Activated naive CD4-positive, alpha-beta T cell treated with anti-CD3 and anti-CD28 coated beads for 36 hours (primary cell): ENCODE results near the gene FNTB. TPM values are rescaled to one million over a fixed set of nuclear protein-coding genes. Genes with fewer than 3 reads are reported as not detected.
A peak's percentile ranks its signal among the peaks of the same experiment; 100 is the strongest.

Source experiments
- CTCF ChIA-PET: fragments of 350-600 bp; sonication (Branson Sonifier 250); formaldehyde crosslinking; loops from one replicate; lab custom pipeline; 2021; ENCODE audit warnings: antibody characterized with exemption; lab: Charles Lee
- DNase-seq: peaks from one replicate; pipeline ENCODE4 v3.0.0-alpha.2; 2020
- H3K27ac Mint-ChIP-seq: one replicate; pipeline ENCODE4 v1.8.0; 2021; ENCODE audit warnings: mild to moderate bottlenecking, mixed read lengths
- H3K27me3 Mint-ChIP-seq: one replicate; pipeline ENCODE4 v1.8.0; 2021; ENCODE audit warnings: low read depth, mixed read lengths
- H3K36me3 Mint-ChIP-seq: one replicate; pipeline ENCODE4 v1.8.0; 2021; ENCODE audit warnings: low read depth, mixed read lengths
- H3K4me1 Mint-ChIP-seq: one replicate; pipeline ENCODE4 v1.8.0; 2021; ENCODE audit warnings: low read depth, mixed read lengths
- H3K4me3 Mint-ChIP-seq: one replicate; pipeline ENCODE4 v1.8.0; 2021; ENCODE audit warnings: mild to moderate bottlenecking, moderate library complexity, mixed read lengths
- H3K9me3 Mint-ChIP-seq: one replicate; pipeline ENCODE4 v1.8.0; 2021; ENCODE audit warnings: mixed read lengths
- intact Hi-C: fragments of 100-400 bp; cut with micrococcal nuclease; formaldehyde crosslinking; loops from one replicate; pipeline ENCODE4 v1.15.1; 2023
- total RNA-seq, 2 experiments: library from RNA; stranded (reverse); gene quantifications; one replicate each; pipeline ENCODE4 v1.2.3, GENCODE V29; 2021

The FNTB gene
- total RNA-seq: 1 to 10 TPM; 7.9 to 10.0 TPM

GRCh38 chr14:64986648-64987437 lies at the start of gene FNTB:
Gene FNTB, plus strand, starts transcription at chr14:64986895. Its CDS starts 59 bp downstream, at chr14:64986954.
- peaks cover 28% of the 10 kb centered on the region for H3K4me1 Mint-ChIP-seq

GRCh38 chr14:64937171-64937820 lies 49.4 kb upstream of the FNTB start:
- H3K9me3 Mint-ChIP-seq: no peaks in the 10 kb centered on the region
- peaks cover 23% of the 10 kb centered on the region for H3K36me3 Mint-ChIP-seq
- DNase-seq: no peak
- no peak overlapping the region for H3K4me3 Mint-ChIP-seq
- H3K4me1 Mint-ChIP-seq: peaks cover 53% of the 10 kb centered on the region
- intact Hi-C loops: no loop called here
- CTCF ChIA-PET: interaction anchor here (0.6 to 1.1 kb wide), 4 partner anchors 22 to 57 kb away, joined by 3 to 4 read pairs (median 3); partner anchors contain the start of genes CHURC1 and SPTB
- no peaks in the 10 kb centered on the region for H3K27me3 Mint-ChIP-seq
- no peak overlapping the region for H3K27ac Mint-ChIP-seq

More at GRCh38 chr14:64986648-64987437, at the start of gene FNTB:
- peak; percentile 96 for DNase-seq
- Mint-ChIP-seq H3K27me3 (no peaks in the 10 kb centered on the region), H3K9me3 (no peaks in the 10 kb centered on the region), H3K4me3 (peak within 1 kb of the TSS; percentile 93), H3K27ac (peak within 1 kb of the TSS; percentile 96), H3K36me3 (peaks cover 7% of the 10 kb centered on the region)
- intact Hi-C loops: loop anchor here (1.0 to 10.0 kb wide), 12 partner anchors 33 to 1085 kb away; partner anchors contain the start of genes CHURC1, FUT8, HSPA2 and MAX
- CTCF ChIA-PET: interaction anchor here (0.6 to 3.6 kb wide), 11 partner anchors 8 to 461 kb away, joined by 3 to 17 read pairs (median 3); no protein-coding TSS in a partner anchor

GRCh38 chr14:64937821-64938193 lies 48.9 kb upstream of the FNTB start:
- H3K9me3 Mint-ChIP-seq: no peaks in the 10 kb centered on the region
- no peak overlapping the region for H3K27ac Mint-ChIP-seq
- no peak overlapping the region for H3K4me3 Mint-ChIP-seq
- no peaks in the 10 kb centered on the region for H3K27me3 Mint-ChIP-seq
- CTCF ChIA-PET: no interaction called here
- H3K4me1 Mint-ChIP-seq: peaks cover 55% of the 10 kb centered on the region
- DNase-seq: no peak
- intact Hi-C loops: no loop called here
- H3K36me3 Mint-ChIP-seq: peaks cover 21% of the 10 kb centered on the region

- DNase-seq: no peak
- H3K36me3 Mint-ChIP-seq: peaks cover 24% of the 10 kb centered on the region
- no peak overlapping the region for H3K27ac Mint-ChIP-seq
- no peak overlapping the region for H3K4me3 Mint-ChIP-seq
- H3K9me3 Mint-ChIP-seq: no peaks in the 10 kb centered on the region
- intact Hi-C loops: no loop called here
- no peaks in the 10 kb centered on the region for H3K27me3 Mint-ChIP-seq
- CTCF ChIA-PET: no interaction called here
- peaks cover 65% of the 10 kb centered on the region for H3K4me1 Mint-ChIP-seq
Observed at GRCh38 chr14:64938972-64939816, 47.5 kb upstream of the FNTB start.

- Mint-ChIP-seq H3K4me3 (no peak overlapping the region), H3K4me1 (peaks cover 62% of the 10 kb centered on the region), H3K36me3 (peaks cover 23% of the 10 kb centered on the region), H3K9me3 (no peaks in the 10 kb centered on the region), H3K27me3 (no peaks in the 10 kb centered on the region), H3K27ac (no peak overlapping the region)
- CTCF ChIA-PET: no interaction called here
- no peak for DNase-seq
- intact Hi-C loops: no loop called here
Observed at GRCh38 chr14:64939817-64940190, 46.9 kb upstream of the FNTB start.

- CTCF ChIA-PET: no interaction called here
- Mint-ChIP-seq H3K4me1 (peaks cover 60% of the 10 kb centered on the region), H3K27me3 (no peaks in the 10 kb centered on the region), H3K36me3 (peaks cover 24% of the 10 kb centered on the region), H3K27ac (peak overlapping the region; percentile 6), H3K9me3 (no peaks in the 10 kb centered on the region), H3K4me3 (no peak overlapping the region)
- no peak for DNase-seq
- intact Hi-C loops: no loop called here
Observed at GRCh38 chr14:64940336-64940910, 46.3 kb upstream of the FNTB start.

- Mint-ChIP-seq H3K27me3 (no peaks in the 10 kb centered on the region), H3K4me3 (no peak within 1 kb of the TSS), H3K36me3 (peaks cover 23% of the 10 kb centered on the region), H3K9me3 (no peaks in the 10 kb centered on the region), H3K4me1 (peaks cover 54% of the 10 kb centered on the region), H3K27ac (no peak within 1 kb of the TSS)
- DNase-seq: no peak
- CTCF ChIA-PET: no interaction called here
- intact Hi-C loops: no loop called here
Observed at GRCh38 chr14:64942531-64943111, 44.1 kb upstream of the FNTB start, which contains the start of gene GPX2. Gene GPX2, minus strand, starts transcription at chr14:64942745. Its CDS starts 19 bp downstream, at chr14:64942726.

- Mint-ChIP-seq H3K4me3 (no peak overlapping the region), H3K9me3 (no peaks in the 10 kb centered on the region), H3K36me3 (peaks cover 18% of the 10 kb centered on the region), H3K4me1 (peaks cover 49% of the 10 kb centered on the region), H3K27me3 (no peaks in the 10 kb centered on the region), H3K27ac (no peak overlapping the region)
- no peak for DNase-seq
- CTCF ChIA-PET: no interaction called here
- intact Hi-C loops: no loop called here
Observed at GRCh38 chr14:64943556-64943955, 43.1 kb upstream of the FNTB start.

GRCh38 chr14:64944041-64944440 lies 42.7 kb upstream of the FNTB start:
- Mint-ChIP-seq H3K4me3 (no peak overlapping the region), H3K9me3 (no peaks in the 10 kb centered on the region), H3K27ac (no peak overlapping the region), H3K27me3 (no peaks in the 10 kb centered on the region), H3K36me3 (peaks cover 16% of the 10 kb centered on the region), H3K4me1 (peaks cover 44% of the 10 kb centered on the region)
- intact Hi-C loops: no loop called here
- CTCF ChIA-PET: no interaction called here
- no peak for DNase-seq

- Mint-ChIP-seq H3K27me3 (no peaks in the 10 kb centered on the region), H3K4me3 (no peak overlapping the region), H3K4me1 (peaks cover 40% of the 10 kb centered on the region), H3K9me3 (no peaks in the 10 kb centered on the region), H3K27ac (no peak overlapping the region), H3K36me3 (peaks cover 16% of the 10 kb centered on the region)
- DNase-seq: no peak
- intact Hi-C loops: no loop called here
- CTCF ChIA-PET: no interaction called here
Observed at GRCh38 chr14:64944861-64945260, 41.8 kb upstream of the FNTB start.

GRCh38 chr14:64945431-64946178 lies 41.1 kb upstream of the FNTB start:
- DNase-seq: peak; percentile 1
- H3K9me3 Mint-ChIP-seq: no peaks in the 10 kb centered on the region
- no peaks in the 10 kb centered on the region for H3K27me3 Mint-ChIP-seq
- peaks cover 35% of the 10 kb centered on the region for H3K4me1 Mint-ChIP-seq
- intact Hi-C loops: no loop called here
- H3K36me3 Mint-ChIP-seq: peaks cover 14% of the 10 kb centered on the region
- CTCF ChIA-PET: no interaction called here
- H3K27ac Mint-ChIP-seq: no peak overlapping the region
- no peak overlapping the region for H3K4me3 Mint-ChIP-seq
